ENCODE data around the gene HS3ST6. TPM values are rescaled to one million over a fixed set of nuclear protein-coding genes. Genes with fewer than 3 reads are reported as not detected.

Gene HS3ST6
- total RNA-seq, 1 experiment from 2014 or later, result not detected

DNA sequence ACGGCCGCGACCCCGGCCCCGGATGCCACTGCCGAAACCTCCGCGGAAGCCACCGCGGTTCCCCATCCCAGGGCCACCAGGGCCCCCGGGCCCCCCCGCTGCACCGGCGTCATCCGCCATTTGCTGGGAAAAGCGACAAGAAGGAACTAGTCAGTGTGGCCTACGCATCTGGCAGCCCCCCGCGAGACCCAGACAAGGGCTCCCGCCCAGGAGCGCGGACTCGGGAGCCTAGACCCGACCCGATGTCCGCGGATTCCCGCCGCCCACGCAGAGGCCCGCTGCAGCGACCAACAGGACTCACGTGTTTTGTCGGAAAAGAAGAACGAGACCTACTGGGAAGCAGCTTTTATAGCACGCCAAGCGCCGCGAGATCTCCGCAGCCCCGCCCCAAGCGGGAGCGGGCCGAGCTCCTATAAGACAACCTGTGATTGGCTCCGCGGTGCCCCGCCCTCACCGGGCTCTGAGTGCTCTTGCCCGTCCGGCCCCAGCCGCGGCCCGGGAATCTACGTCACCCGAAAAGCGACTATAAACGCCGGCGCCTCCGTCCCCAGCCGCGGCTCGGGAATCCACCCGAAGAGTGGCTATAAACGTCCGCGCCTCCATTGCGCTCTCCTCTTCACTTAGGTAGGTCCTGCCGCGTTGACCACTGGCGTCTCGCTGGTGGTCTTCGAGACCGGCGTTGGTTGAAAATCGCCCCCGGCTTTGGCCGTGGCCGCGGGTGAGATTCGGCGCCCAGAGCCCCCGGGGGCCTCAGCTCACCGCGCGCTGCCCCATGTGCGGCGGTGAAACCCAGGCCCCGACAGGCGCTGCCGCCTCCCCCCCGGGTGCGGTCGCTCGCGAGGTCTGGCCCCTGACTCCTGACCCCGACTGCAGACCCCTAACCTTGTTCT lies 46.5 kb upstream of the HS3ST6 start, which contains the start of gene RPS2 (continued):
- TF ChIP-seq REST (IDR thresholded peaks at IDR 0.05; ENCODE audit: low read depth) (no peak), JUND (IDR thresholded peaks at IDR 0.05) (no peak)

DNA sequence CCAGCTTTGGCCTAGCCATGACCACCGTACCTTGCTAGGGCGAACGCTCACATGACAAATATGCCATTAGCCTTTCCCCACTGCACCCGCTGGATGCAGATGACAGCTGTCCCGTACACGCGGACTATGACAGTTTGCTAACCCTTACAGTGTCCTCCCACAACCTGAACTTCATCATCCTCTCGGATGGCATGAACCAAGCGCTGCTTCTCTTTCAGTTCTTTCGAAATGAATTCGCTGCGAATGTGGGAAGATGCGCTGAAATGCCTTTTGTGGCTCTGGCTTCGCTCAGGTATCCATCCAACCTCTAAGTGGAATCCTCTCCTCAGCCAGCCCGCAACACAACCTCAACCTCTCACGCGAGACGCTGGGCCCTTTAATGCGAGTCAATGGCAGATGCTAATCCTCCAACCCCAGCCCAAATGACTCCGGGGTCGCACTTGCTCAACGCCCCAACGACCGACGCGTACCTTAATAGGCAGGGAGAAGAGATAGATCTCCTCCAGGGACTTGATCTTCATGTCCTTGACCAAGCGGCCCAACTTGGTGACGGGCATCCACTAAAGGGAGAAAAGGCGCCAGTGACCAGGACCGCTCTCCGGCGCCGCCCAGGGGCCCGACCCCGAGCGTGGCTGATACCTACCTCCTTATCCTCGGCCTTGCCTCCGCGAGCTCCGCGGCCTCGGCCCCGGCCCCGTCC lies 45.7 kb upstream of the HS3ST6 start:
- DNase-seq (ENCODE audit: low read depth, low spot score), result no peak
- intact Hi-C loops (cut with micrococcal nuclease), result no loop called here
- ATAC-seq, result peak; percentile 2

More for the DNA sequence above, 45.7 kb upstream of the HS3ST6 start:
- CTCF ChIA-PET, result interaction anchor here (0.7 kb wide), 1 partner anchor 20 kb away, joined by 3 read pairs; the partner anchor contains the start of gene GFER
- peak overlapping the region; percentile 88 for H3K4me2 ChIP-seq (ENCODE audit: low read length)
- POLR2A ChIA-PET, result interaction anchor here (0.7 to 5.9 kb wide), 33 partner anchors 8 to 1056 kb away, joined by 3 to 104 read pairs (median 5); partner anchors contain the start of genes FAHD1, GFER, HAGH and MEIOB
- H3K4me3 ChIP-seq (replicated peaks in 1 of 2; ENCODE audit: low read depth in 1 of 2, low read length in 2 of 2), result peak overlapping the region; percentile 65 to 73
- peak overlapping the region; percentile 93 for H3K9ac ChIP-seq (ENCODE audit: low read length)
- H3K27ac ChIP-seq (ENCODE audit: low read depth, low read length), result peak overlapping the region; percentile 94
- no TSS peak for BruUV-seq (replicated peaks)
- peaks cover 6 to 41% of the 10 kb centered on the region in 2 experiments for H3K4me1 ChIP-seq (ENCODE audit: control insufficient read depth in 1 of 2, insufficient read depth in 2 of 2, low read length in 2 of 2)
- H3K9me2 ChIP-seq (ENCODE audit: insufficient read depth), result no peaks in the 10 kb centered on the region
- TF ChIP-seq, protein P1, sequence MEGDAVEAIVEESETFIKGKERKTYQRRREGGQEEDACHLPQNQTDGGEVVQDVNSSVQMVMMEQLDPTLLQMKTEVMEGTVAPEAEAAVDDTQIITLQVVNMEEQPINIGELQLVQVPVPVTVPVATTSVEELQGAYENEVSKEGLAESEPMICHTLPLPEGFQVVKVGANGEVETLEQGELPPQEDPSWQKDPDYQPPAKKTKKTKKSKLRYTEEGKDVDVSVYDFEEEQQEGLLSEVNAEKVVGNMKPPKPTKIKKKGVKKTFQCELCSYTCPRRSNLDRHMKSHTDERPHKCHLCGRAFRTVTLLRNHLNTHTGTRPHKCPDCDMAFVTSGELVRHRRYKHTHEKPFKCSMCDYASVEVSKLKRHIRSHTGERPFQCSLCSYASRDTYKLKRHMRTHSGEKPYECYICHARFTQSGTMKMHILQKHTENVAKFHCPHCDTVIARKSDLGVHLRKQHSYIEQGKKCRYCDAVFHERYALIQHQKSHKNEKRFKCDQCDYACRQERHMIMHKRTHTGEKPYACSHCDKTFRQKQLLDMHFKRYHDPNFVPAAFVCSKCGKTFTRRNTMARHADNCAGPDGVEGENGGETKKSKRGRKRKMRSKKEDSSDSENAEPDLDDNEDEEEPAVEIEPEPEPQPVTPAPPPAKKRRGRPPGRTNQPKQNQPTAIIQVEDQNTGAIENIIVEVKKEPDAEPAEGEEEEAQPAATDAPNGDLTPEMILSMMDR (IDR thresholded peaks at IDR 0.05 in 2 of 3, conservative IDR thresholded peaks at IDR 0.05 in 1 of 3; ENCODE audit: borderline replicate concordance in 1 of 3, insufficient read depth in 1 of 3, low read depth in 2 of 3, low read length in 2 of 3), result peak in 1 of 3 experiments; percentile 28; a peak in 2 of 6 replicates
- no peak for TF ChIP-seq JUND (IDR thresholded peaks at IDR 0.05)
- TF ChIP-seq RAD21 (IDR thresholded peaks at IDR 0.05; ENCODE audit: low read depth), result no peak
- no peak; the same call in none of the 2 replicates for TF ChIP-seq POLR2AphosphoS5 (IDR thresholded peaks at IDR 0.05; ENCODE audit: low read depth, low read length)
- TF ChIP-seq EGR1 (IDR thresholded peaks at IDR 0.05; ENCODE audit: low read depth), result no peak
- peaks cover 11% of the 10 kb centered on the region; the same call in 1 of the 2 replicates for H4K20me1 ChIP-seq (ENCODE audit: insufficient read depth)
- peaks cover 72% of the 10 kb centered on the region for H3K79me2 ChIP-seq (ENCODE audit: insufficient read depth, low read length)
- no peaks in the 10 kb centered on the region for H3K27me3 ChIP-seq (ENCODE audit: insufficient read depth, low read length)
- H3K9me3 ChIP-seq (ENCODE audit: control insufficient read depth in 1 of 2, insufficient read depth in 1 of 2, low read depth in 1 of 2, low read length in 2 of 2), result no peaks in the 10 kb centered on the region
- no peak overlapping the region for H2AFZ ChIP-seq (ENCODE audit: low read depth, low read length, poor library complexity, severe bottlenecking)
- RAD21 ChIA-PET (ENCODE audit: low non-redundant PET in 1 of 2, low total read pairs in 2 of 2, uncharacterized antibody in 2 of 2, unreplicated experiment in 2 of 2), result interaction anchor here (0.7 kb wide), 3 partner anchors 14 to 104 kb away, joined by 3 to 6 read pairs (median 5); no protein-coding TSS in a partner anchor
- peaks cover 6 to 20% of the 10 kb centered on the region in 2 experiments for H3K36me3 ChIP-seq (ENCODE audit: control insufficient read depth in 1 of 2, insufficient read depth in 2 of 2, low read length in 2 of 2)
